Measurements from ENCODE around the gene RBM19. TPM values are rescaled to one million over a fixed set of nuclear protein-coding genes. Genes with fewer than 3 reads are reported as not detected.

RBM19 gene
- total RNA-seq, 1 donor from 2014 or later: 33.6 TPM

DNA sequence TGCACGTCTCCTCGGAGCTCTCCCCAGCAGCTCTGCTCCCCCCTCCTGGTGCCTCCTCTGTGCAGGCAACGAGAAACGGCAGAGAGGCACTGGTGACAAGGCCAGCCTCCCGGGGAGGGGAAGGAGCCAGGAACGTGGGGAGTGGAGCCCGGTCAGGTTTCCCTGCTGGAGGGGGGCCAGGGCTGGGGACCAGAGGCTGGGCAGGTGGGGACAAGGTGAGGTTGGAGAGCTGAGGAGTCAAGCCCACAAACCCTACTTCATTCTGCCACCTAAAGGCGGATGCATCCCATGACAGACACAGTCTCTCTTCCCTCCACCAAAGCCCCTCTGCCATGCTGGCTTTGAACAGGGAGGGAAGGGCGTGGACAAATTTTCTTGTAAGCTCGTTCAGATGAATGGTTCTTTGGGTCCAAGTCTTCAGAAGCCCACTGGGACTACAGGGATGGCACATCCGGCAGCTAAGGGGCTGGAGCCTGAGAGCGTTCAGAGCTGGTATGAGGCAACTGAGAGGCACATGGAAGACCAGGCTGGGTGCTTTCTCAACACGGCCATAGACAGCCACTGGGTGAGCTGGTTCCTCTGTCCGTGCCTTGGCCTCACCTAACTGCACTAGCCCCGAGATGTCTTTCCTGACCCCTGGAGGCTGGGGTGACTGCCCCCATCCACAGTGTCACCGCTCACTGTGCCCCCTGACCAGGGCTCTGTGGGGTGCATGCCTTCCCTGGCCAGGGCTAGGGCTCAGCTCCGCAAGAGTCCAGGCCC is 105.9 kb downstream of the RBM19 start:
- no peaks in the 10 kb centered on the region for H3K27me3 ChIP-seq (ENCODE audit: low read depth)
- TF ChIP-seq, protein P1, sequence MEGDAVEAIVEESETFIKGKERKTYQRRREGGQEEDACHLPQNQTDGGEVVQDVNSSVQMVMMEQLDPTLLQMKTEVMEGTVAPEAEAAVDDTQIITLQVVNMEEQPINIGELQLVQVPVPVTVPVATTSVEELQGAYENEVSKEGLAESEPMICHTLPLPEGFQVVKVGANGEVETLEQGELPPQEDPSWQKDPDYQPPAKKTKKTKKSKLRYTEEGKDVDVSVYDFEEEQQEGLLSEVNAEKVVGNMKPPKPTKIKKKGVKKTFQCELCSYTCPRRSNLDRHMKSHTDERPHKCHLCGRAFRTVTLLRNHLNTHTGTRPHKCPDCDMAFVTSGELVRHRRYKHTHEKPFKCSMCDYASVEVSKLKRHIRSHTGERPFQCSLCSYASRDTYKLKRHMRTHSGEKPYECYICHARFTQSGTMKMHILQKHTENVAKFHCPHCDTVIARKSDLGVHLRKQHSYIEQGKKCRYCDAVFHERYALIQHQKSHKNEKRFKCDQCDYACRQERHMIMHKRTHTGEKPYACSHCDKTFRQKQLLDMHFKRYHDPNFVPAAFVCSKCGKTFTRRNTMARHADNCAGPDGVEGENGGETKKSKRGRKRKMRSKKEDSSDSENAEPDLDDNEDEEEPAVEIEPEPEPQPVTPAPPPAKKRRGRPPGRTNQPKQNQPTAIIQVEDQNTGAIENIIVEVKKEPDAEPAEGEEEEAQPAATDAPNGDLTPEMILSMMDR (IDR thresholded peaks at IDR 0.05): no peak
- H3K4me1 ChIP-seq: no peaks in the 10 kb centered on the region
- no peak for ATAC-seq
- no peak overlapping the region for H3K27ac ChIP-seq
- DNase-seq: no peak
- H3K4me3 ChIP-seq: no peak overlapping the region
- intact Hi-C loops (cut with DNase I): no loop called here
- no peaks in the 10 kb centered on the region for H3K9me3 ChIP-seq
- peaks cover 47% of the 10 kb centered on the region for H3K36me3 ChIP-seq

DNA sequence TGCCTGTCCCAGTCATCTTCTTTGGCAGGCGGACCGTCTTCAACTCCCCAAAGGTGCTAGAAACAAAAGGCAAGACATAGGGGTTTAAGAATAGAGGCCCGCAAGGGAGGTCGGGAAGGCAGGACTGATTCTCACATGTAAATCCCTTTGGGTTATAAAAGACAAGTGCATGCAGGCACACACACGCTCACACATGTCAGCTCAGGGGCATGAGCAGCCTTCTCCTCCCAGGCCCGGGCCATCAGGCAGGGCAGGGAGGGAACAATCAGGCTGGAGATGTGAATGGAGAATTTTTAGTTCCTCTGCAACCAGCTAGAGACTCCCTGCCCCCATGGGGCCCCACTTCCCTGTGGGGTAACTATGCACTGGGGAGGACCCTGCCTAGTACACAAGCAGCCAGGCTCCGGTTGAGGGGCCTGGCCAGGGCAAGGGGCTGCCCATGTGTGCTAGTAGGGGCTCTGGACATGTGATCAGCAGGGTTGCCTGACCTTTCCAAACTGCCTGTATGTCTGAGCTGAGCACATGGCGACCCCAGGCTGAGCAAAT is 107.2 kb downstream of the RBM19 start:
- Histone ChIP-seq H3K4me1 (no peaks in the 10 kb centered on the region), H3K27ac (no peak overlapping the region), H3K9me3 (no peaks in the 10 kb centered on the region), H3K4me3 (no peak overlapping the region), H3K36me3 (peaks cover 49% of the 10 kb centered on the region), H3K27me3 (ENCODE audit: low read depth) (no peaks in the 10 kb centered on the region)
- TF ChIP-seq, protein P1 (IDR thresholded peaks at IDR 0.05): no peak
- ATAC-seq (no peak), DNase-seq (no peak)
- intact Hi-C loops (cut with DNase I): no loop called here

DNA sequence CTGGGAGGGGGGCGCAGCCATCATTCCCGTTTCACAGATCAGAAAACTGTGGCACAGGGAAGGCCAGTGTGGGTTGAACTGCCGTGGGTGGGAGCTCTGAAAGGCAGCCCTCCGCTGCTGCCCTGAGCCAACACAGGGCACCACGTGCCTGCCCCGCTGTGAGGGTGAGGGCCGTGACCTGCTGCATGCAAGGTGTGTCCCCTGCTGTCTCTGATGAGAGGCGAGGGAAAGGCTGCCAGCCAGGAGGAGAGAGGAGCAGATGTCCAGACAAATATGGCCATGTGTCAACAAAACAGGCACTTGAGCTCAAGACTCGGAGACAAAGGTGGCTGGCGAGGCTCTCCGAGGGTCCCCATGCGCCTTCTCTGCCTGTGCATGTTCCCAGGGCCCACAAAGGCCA is 108.8 kb downstream of the RBM19 start:
- intact Hi-C loops (cut with DNase I): no loop called here
- Histone ChIP-seq H3K27me3 (ENCODE audit: low read depth) (no peaks in the 10 kb centered on the region), H3K27ac (no peak overlapping the region), H3K4me1 (no peaks in the 10 kb centered on the region), H3K9me3 (no peaks in the 10 kb centered on the region), H3K36me3 (peaks cover 51% of the 10 kb centered on the region), H3K4me3 (no peak overlapping the region)
- TF ChIP-seq, protein P1 (IDR thresholded peaks at IDR 0.05): no peak
- ATAC-seq (no peak), DNase-seq (no peak)

DNA sequence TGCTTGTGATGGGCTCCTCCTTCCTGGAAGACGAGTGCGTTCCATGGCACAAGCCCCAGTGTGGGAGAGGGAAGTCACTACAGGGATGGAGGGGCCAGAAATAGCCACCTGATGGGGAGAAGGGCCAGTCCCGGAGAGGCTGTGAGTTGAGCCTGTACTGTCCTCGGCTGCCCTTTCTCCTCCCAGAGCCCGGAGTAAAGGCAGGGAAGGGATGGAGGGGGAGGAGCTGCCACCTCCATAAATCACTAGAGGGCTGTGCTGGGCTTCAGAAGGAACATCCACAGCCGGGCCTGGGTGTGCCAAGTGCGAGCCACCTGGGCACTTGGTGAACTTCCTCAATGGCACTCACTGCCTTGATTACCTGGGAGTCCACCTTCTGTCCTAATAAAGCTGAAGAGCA is 110.1 kb downstream of the RBM19 start:
- peaks cover 60% of the 10 kb centered on the region for H3K36me3 ChIP-seq
- H3K27me3 ChIP-seq (ENCODE audit: low read depth): no peaks in the 10 kb centered on the region
- no peaks in the 10 kb centered on the region for H3K9me3 ChIP-seq
- DNase-seq: no peak
- no peak overlapping the region for H3K27ac ChIP-seq
- ATAC-seq: no peak
- TF ChIP-seq, protein P1 (IDR thresholded peaks at IDR 0.05): no peak
- no peak overlapping the region for H3K4me3 ChIP-seq
- no peaks in the 10 kb centered on the region for H3K4me1 ChIP-seq
- intact Hi-C loops (cut with DNase I): no loop called here

DNA sequence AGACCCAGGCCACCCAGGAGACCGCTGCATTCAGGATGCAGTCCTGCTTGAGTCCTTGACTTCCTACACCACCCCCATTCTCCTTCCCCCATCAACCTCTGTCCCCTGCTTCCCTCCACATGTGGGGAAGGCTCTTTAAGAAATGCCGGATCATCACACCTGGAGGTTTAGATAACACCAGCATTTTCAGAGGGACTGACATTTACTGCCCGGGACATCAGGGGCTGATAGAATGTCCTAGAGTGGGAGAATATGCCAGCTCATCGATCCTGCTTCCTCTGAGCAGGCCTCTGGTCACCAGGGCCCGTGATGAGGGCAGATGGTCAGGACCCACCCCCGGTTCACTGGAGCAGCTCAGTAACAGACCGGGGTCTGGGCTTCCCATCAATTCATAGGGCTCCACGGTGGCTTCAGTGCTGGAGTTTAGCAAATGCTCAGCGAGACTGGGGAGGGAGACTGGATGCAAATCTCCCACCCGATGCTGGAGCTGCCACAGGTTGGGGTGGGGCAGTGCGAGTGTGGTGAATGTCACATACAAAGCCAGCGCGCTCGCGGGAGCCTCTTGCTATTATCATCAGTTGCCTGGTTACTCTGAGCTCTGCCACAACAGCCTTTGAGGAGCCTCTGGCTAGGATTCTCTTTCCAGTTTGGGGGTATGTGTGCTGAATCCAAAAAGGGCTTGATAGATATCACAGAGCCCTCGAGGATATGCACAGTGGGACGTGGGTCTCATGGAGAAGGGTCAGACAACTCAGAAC is 111.6 kb downstream of the RBM19 start:
- TF ChIP-seq, protein P1 (IDR thresholded peaks at IDR 0.05): no peak
- Histone ChIP-seq H3K4me3 (no peak overlapping the region), H3K27me3 (ENCODE audit: low read depth) (no peaks in the 10 kb centered on the region), H3K27ac (no peak overlapping the region), H3K9me3 (no peaks in the 10 kb centered on the region), H3K4me1 (no peaks in the 10 kb centered on the region), H3K36me3 (peaks cover 55% of the 10 kb centered on the region)
- no peak for DNase-seq
- no peak for ATAC-seq
- intact Hi-C loops (cut with DNase I): no loop called here
